Colonic mucosa (tissue), 4 donors: ENCODE data around the gene DHRS4. TPM values are rescaled to one million over a fixed set of nuclear protein-coding genes. Genes with fewer than 3 reads are reported as not detected.

Experiments used
- DNase-seq: peaks from one replicate; pipeline ENCODE4 v3.0.0-alpha.2; 2020
- H3K27ac ChIP-seq: fragments of 200-600 bp; one replicate; pipeline ENCODE4 v1.8.0; 2021
- H3K27me3 ChIP-seq: fragments of 200-600 bp; one replicate; pipeline ENCODE4 v1.8.0; 2021
- H3K36me3 ChIP-seq: fragments of 200-600 bp; one replicate; pipeline ENCODE4 v1.8.0; 2021
- H3K4me1 ChIP-seq: fragments of 200-600 bp; one replicate; pipeline ENCODE4 v1.8.0; 2021; ENCODE audit warnings: mild to moderate bottlenecking
- H3K4me3 ChIP-seq: fragments of 200-600 bp; one replicate; pipeline ENCODE4 v1.8.0; 2021
- H3K9ac ChIP-seq, 2 donors: one replicate each; pipeline ENCODE4 v1.7.0; 2013; ENCODE audit warnings: control low read depth in 2 of 2, low read depth in 2 of 2, low read length in 2 of 2
- H3K9me3 ChIP-seq: fragments of 200-600 bp; one replicate; pipeline ENCODE4 v1.8.0; 2021
- CTCF ChIP-seq: fragments of 200-600 bp; IDR thresholded peaks from one replicate; pipeline ENCODE4 v1.8.0; 2022; ENCODE audit warnings: antibody characterized with exemption, mild to moderate bottlenecking
- intact Hi-C: fragments of 100-400 bp; cut with DNase I; formaldehyde crosslinking; loops from one replicate; pipeline ENCODE4 v1.14.1; 2022
- total RNA-seq, 2 donors: library from RNA; stranded (reverse); fragmentation: NEBNext Ultra II Directional in 1 of 2; extraction: Animal tissue kit (Norgen Biotek cat#: 25700) in 1 of 2; gene quantifications; one replicate each; pipeline ENCODE4 v1.2.1, GENCODE V29; 2021
- donor health status: healthy.
- donor health status: DM: no; HTN: no; CAD: no.
- donor health status: DM: no; HTN: no; CAD: no.

DHRS4 gene
- total RNA-seq, 2 donors from 2014 or later = 34.0 to 74.4 TPM

- peak; percentile 88 for DNase-seq
- Histone ChIP-seq H3K9me3 (no peaks in the 10 kb centered on the region), H3K4me1 (no peaks in the 10 kb centered on the region), H3K27ac (no peak overlapping the region), H3K36me3 (no peaks in the 10 kb centered on the region), H3K27me3 (no peaks in the 10 kb centered on the region), H3K4me3 (no peak overlapping the region), H3K9ac (no peak overlapping the region)
- intact Hi-C loops = loop anchor here (5.0 kb wide), 1 partner anchor 203 kb away; no protein-coding TSS in a partner anchor
- TF ChIP-seq CTCF = peak; percentile 90
These were observed 23.7 kb upstream of the DHRS4 start for GRCh38 chr14:23929822-23930294.

GRCh38 chr14:23930742-23931141, 22.8 kb upstream of the DHRS4 start:
- H3K9ac ChIP-seq = no peak overlapping the region
- no peaks in the 10 kb centered on the region for H3K4me1 ChIP-seq
- no peaks in the 10 kb centered on the region for H3K36me3 ChIP-seq
- H3K27ac ChIP-seq = no peak overlapping the region
- intact Hi-C loops = no loop called here
- no peak for DNase-seq
- no peaks in the 10 kb centered on the region for H3K9me3 ChIP-seq
- no peak for TF ChIP-seq CTCF
- H3K27me3 ChIP-seq = no peaks in the 10 kb centered on the region
- H3K4me3 ChIP-seq = no peak overlapping the region

GRCh38 chr14:23931721-23932289, 21.8 kb upstream of the DHRS4 start:
- no peaks in the 10 kb centered on the region for H3K36me3 ChIP-seq
- H3K4me1 ChIP-seq = no peaks in the 10 kb centered on the region
- no peak for DNase-seq
- no peaks in the 10 kb centered on the region for H3K27me3 ChIP-seq
- no peak overlapping the region for H3K4me3 ChIP-seq
- H3K27ac ChIP-seq = no peak overlapping the region
- no peaks in the 10 kb centered on the region for H3K9me3 ChIP-seq
- intact Hi-C loops = no loop called here
- no peak for TF ChIP-seq CTCF
- H3K9ac ChIP-seq = no peak overlapping the region

GRCh38 chr14:23932639-23933038, 20.9 kb upstream of the DHRS4 start:
- Histone ChIP-seq H3K27ac (no peak overlapping the region), H3K9ac (no peak overlapping the region), H3K36me3 (no peaks in the 10 kb centered on the region), H3K9me3 (no peaks in the 10 kb centered on the region), H3K4me3 (no peak overlapping the region), H3K27me3 (no peaks in the 10 kb centered on the region), H3K4me1 (no peaks in the 10 kb centered on the region)
- TF ChIP-seq CTCF = no peak
- intact Hi-C loops = no loop called here
- DNase-seq = no peak

GRCh38 chr14:23933108-23933741, 20.3 kb upstream of the DHRS4 start:
- DNase-seq = no peak
- no peaks in the 10 kb centered on the region for H3K36me3 ChIP-seq
- H3K9me3 ChIP-seq = no peaks in the 10 kb centered on the region
- H3K4me1 ChIP-seq = no peaks in the 10 kb centered on the region
- TF ChIP-seq CTCF = no peak
- H3K4me3 ChIP-seq = no peak overlapping the region
- no peak overlapping the region for H3K27ac ChIP-seq
- intact Hi-C loops = no loop called here
- H3K27me3 ChIP-seq = no peaks in the 10 kb centered on the region
- H3K9ac ChIP-seq = no peak overlapping the region
